NCI-H1105 treated with DMSO at 0.1 percent for 48 hours (cell line): ENCODE measurements around the gene ACE.

Source experiments
- DNase-seq: peaks from one replicate; lab custom pipeline; 2025; lab: John Stamatoyannopoulos, UW

Gene ACE

GRCh38 chr17:63476854-63477479, at the start of gene ACE:
Gene ACE (plus strand): TSS chr17:63477061. CDS start chr17:63477095, 34 bp downstream.
- peak; percentile 71 for DNase-seq

- no peak for DNase-seq
Measured at GRCh38 chr17:63429766-63430165, 47.1 kb upstream of the ACE start.

GRCh38 chr17:63430223-63430622, 46.6 kb upstream of the ACE start:
- no peak for DNase-seq

- no peak for DNase-seq
Measured at GRCh38 chr17:63431618-63431938, 45.3 kb upstream of the ACE start.

GRCh38 chr17:63431939-63432804, 44.7 kb upstream of the ACE start:
- no peak for DNase-seq

GRCh38 chr17:63433746-63434591, 42.9 kb upstream of the ACE start:
- DNase-seq, result no peak

- no peak for DNase-seq
Measured at GRCh38 chr17:63434951-63435571, 41.8 kb upstream of the ACE start.

GRCh38 chr17:63435681-63436522, 41.0 kb upstream of the ACE start:
- no peak for DNase-seq

GRCh38 chr17:63436523-63437110, 40.2 kb upstream of the ACE start:
- DNase-seq, result no peak

GRCh38 chr17:63437287-63438091, 39.4 kb upstream of the ACE start:
- DNase-seq, result no peak

GRCh38 chr17:63438092-63439051, 38.5 kb upstream of the ACE start:
- no peak for DNase-seq

GRCh38 chr17:63439687-63440086, 37.2 kb upstream of the ACE start:
- DNase-seq, result no peak

GRCh38 chr17:63440127-63440769, 36.6 kb upstream of the ACE start:
- no peak for DNase-seq

GRCh38 chr17:63440770-63441335, 36.0 kb upstream of the ACE start:
- no peak for DNase-seq

- no peak for DNase-seq
Measured at GRCh38 chr17:63441654-63442053, 35.2 kb upstream of the ACE start.

- DNase-seq, result no peak
Measured at GRCh38 chr17:63442074-63442473, 34.8 kb upstream of the ACE start.

GRCh38 chr17:63442549-63443035, 34.3 kb upstream of the ACE start:
- no peak for DNase-seq

GRCh38 chr17:63443053-63443452, 33.8 kb upstream of the ACE start:
- DNase-seq, result no peak
